Uterus (tissue), 2 donors: ENCODE results near the gene PSMD1.
"Not testable (repeated sequence)": the region's sequence is repeated elsewhere in the genome, so short reads cannot be mapped to it uniquely, and the experiment has no call there.

Experiments used
- CTCF ChIP-seq, 4 experiments: fragments of 200-600 bp in 2 of 4; fragments of 450-650 bp in 2 of 4; sonication (generic) in 2 of 4; IDR thresholded peaks; one replicate each; pipeline ENCODE4 v1.5.1; 2016 to 2019; ENCODE audit warnings: antibody characterized with exemption in 4 of 4, mild to moderate bottlenecking in 2 of 4, moderate library complexity in 1 of 4
- POLR2A ChIP-seq, 2 donors: fragments of 450-650 bp; IDR thresholded peaks; one replicate each; pipeline ENCODE4 v1.6.1; 2016; ENCODE audit warnings: antibody characterized with exemption in 2 of 2, mild to moderate bottlenecking in 1 of 2, moderate library complexity in 1 of 2

GRCh38 chr2:231140808-231141207 lies 84.1 kb downstream of the PSMD1 start:
- not testable (repeated sequence) for TF ChIP-seq CTCF, POLR2A (IDR thresholded peaks at IDR 0.05)
